Right lung (tissue), 5 donors: Measurements from ENCODE around the gene MDM4. TPM values are rescaled to one million over a fixed set of nuclear protein-coding genes. Genes with fewer than 3 reads are reported as not detected.

Source experiments
- DNase-seq, 2 donors: peaks; one replicate each; pipeline ENCODE4 v3.0.0-alpha.2; 2013
- polyA plus RNA-seq, 5 donors: library from polyadenylated mRNA; unstranded; fragments of 120-200 nt; gene quantifications; one replicate each; pipeline versions ENCODE4 v1.2.1 to v1.2.3, GENCODE V29; 2013; ENCODE audit warnings: inconsistent platforms in 1 of 5, low replicate concordance in 1 of 5; ENCODE audit not compliant: insufficient read length in 5 of 5, insufficient read depth in 1 of 5

MDM4 gene
- polyA plus RNA-seq, 5 donors, result 50.6 to 81.6 (median 56.4) TPM

- DNase-seq, result no peak
Measured at GRCh38 chr1:204602111-204602579, 85.9 kb downstream of the MDM4 start.

- DNase-seq, result no peak
Measured at GRCh38 chr1:204602871-204603542, 86.8 kb downstream of the MDM4 start.

GRCh38 chr1:204605791-204606190, 89.6 kb downstream of the MDM4 start:
- DNase-seq, result no peak

Other genes starting within 250 kb of the MDM4 start
- gene PLEKHA6, start 156.5 kb upstream of the MDM4 start, polyA plus RNA-seq, result 10 to 100 TPM; 13.9 to 20.4 (median 16.4) TPM
- gene PPP1R15B, start 104.6 kb upstream of the MDM4 start, polyA plus RNA-seq, result 10 to 100 TPM; 32.8 to 40.3 (median 33.9) TPM
- 10 to 100 TPM; 25.5 to 45.7 (median 38.6) TPM for gene PIK3C2B, start 21.6 kb upstream of the MDM4 start, polyA plus RNA-seq
- 1 to 10 TPM; 1.3 to 4.2 (median 1.9) TPM for gene LRRN2, start 169.3 kb downstream of the MDM4 start, polyA plus RNA-seq